Sigmoid colon (tissue), 3 donors: Measurements from ENCODE around the gene SLC25A10.

ENCODE experiments used
- CTCF ChIP-seq, 4 experiments: fragments of 450-650 bp in 3 of 4; fragments of 200-600 bp in 1 of 4; IDR thresholded peaks; one replicate each; pipeline ENCODE4 v1.5.1; 2016 to 2019; ENCODE audit warnings: antibody characterized with exemption in 4 of 4, mild to moderate bottlenecking in 3 of 4, moderate library complexity in 2 of 4
- POLR2A ChIP-seq, 2 donors: fragments of 450-650 bp; IDR thresholded peaks; one replicate each; pipeline ENCODE4 v1.6.1; 2016; ENCODE audit warnings: antibody characterized with exemption in 2 of 2, mild to moderate bottlenecking in 2 of 2, moderate library complexity in 2 of 2

GRCh38 chr17:81664051-81664470 is 48.0 kb upstream of the SLC25A10 start:
- TF ChIP-seq CTCF (IDR thresholded peaks at IDR 0.05): no peak
- no peak for TF ChIP-seq POLR2A (IDR thresholded peaks at IDR 0.05)
